GM18519 (cell line): ENCODE measurements around the gene USP16.

ENCODE experiments used
- ATAC-seq: cut with Tn5 transposase; IDR thresholded peaks from one replicate; pipeline ENCODE4 v1.9.1; 2021; ENCODE audit warnings: mild to moderate bottlenecking, moderate library complexity; ENCODE audit not compliant: unreplicated experiment, low FRiP score

The USP16 gene

GRCh38 chr21:29080454-29080941 is 56.0 kb downstream of the USP16 start:
- ATAC-seq: no peak

DNA sequence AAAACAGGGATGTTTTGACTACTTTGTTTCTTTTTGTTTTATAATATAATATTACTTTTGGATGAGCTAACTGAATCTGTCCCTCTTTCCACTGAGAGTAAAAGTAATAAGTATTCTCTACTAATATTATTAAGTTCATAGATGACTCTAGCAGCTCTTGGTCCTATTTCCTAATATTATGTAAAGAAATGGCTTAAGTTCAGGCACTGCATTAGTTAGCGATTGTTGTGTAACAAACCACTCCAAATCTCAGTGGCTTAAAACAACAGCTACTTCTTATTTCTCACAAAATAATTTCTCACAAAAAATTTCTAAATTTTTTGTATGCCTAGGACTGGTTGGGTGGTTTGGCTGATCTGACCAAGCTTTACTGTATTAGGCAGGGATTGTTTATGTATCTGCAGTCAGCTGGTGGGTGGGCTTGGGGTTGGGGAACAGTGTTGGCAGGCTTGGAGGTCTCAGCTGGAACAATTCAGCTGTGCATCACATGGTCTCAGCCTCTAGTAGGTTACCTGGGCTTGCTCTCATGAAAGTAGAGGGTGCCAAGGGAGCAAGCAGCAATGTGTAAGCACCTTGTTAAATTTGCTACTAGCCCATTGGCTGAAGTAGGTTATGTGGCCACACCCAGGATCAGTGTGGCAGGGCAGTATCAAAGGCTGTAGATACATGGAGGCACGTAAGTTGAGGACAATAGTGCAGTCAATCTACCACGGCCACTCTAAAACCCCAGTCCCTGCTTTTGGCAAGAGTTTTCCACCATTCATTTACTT is 57.8 kb downstream of the USP16 start:
- no peak for ATAC-seq

GRCh38 chr21:29083306-29083705 is 58.8 kb downstream of the USP16 start:
- ATAC-seq: no peak

DNA sequence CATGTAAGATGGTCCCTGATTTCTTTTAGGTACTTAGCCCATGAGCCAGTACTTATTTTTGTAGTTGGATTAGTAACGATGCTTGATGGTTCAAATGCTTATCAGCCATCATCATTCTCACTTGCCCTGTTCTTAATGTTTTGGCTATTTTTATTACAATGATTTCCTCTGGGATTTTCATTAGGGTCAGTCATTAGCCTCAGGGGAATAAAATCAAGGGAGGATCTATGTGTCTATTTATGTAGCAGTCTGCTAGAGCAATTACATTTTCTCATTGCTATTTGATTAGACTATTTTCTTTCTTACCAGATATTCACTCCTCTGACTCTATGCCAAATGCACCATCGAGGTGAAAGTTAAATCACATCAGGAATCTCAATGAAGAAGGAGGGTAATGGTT is 59.9 kb downstream of the USP16 start:
- ATAC-seq: no peak

GRCh38 chr21:29085106-29085752 is 60.8 kb downstream of the USP16 start:
- no peak for ATAC-seq

DNA sequence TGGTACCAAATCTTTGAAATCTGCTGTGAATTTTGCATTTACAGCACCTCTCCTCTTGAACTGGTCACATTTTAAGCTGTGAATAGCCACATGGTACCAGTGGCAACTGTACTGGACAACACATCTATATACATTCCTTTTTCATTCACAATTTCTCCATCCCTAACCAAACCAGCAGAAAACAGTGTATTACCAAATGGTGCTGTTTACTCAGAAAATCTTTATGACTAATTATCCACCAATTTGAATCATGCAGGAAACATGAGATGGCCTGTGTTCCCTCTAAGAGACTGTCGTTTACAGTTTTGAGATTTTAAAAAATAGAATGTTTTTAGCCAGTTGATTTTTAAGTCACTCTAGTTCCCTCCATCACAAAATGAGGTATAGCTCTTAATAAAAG is 66.6 kb downstream of the USP16 start:
- ATAC-seq: no peak

- no peak for ATAC-seq
These were observed 67.9 kb downstream of the USP16 start for GRCh38 chr21:29092102-29092959.

- ATAC-seq: no peak
These were observed 71.9 kb downstream of the USP16 start for GRCh38 chr21:29096218-29097015.

DNA sequence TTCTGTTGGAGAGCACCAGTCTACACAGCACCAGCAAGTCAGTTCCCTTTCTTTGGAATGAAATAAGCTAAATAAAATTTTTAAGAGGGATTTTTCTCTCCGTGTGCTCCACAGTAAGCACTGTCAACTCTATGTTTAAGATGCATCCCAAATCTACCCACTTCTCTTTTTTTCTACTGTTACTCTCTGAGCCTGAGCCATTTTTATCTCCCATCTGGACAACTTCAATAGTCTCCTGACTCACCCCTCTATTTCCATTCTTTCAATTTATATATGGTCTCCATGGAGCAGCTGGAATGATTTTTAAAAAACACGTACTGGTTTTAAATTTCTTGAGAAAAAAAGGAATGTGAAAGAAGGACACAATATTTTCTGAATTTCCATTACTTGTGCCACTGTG is 73.7 kb downstream of the USP16 start:
- no peak for ATAC-seq

GRCh38 chr21:29102791-29103257 is 78.4 kb downstream of the USP16 start:
- no peak for ATAC-seq
